GM12892 (cell line): ENCODE data around the gene CARM1.
"Not testable (repeated sequence)": the region's sequence is repeated elsewhere in the genome, so short reads cannot be mapped to it uniquely, and the experiment has no call there.

Experiments
- POLR2A ChIP-seq: IDR thresholded peaks from 2 replicates; pipeline ENCODE4 v1.6.1; 2011; ENCODE audit warnings: low read depth, low read length, control low read depth
- POLR2AphosphoS5 ChIP-seq: IDR thresholded peaks from 2 replicates; pipeline ENCODE4 v1.6.1; 2011; ENCODE audit warnings: low read depth, low read length, control low read depth

GRCh38 chr19:10943412-10943811, 72.1 kb downstream of the CARM1 start:
- TF ChIP-seq POLR2A, POLR2AphosphoS5: not testable (repeated sequence)
